HepG2 (cell line): ENCODE data around the gene BMPR2. TPM values are rescaled to one million over a fixed set of nuclear protein-coding genes. Genes with fewer than 3 reads are reported as not detected.

Experiments used
- ATAC-seq: fragments of 200-7000 bp; cut with Tn5 transposase; 3 replicates; pipeline ENCODE4 v1.9.1; 2020; ENCODE audit warnings: mild to moderate bottlenecking, moderate library complexity
- BruUV-seq: library from RNA; stranded (reverse); fragments of 400-500 nt; replicated peaks from 2 replicates; lab custom pipeline; 2021; lab: Mats Ljungman, UMichigan
- CTCF ChIA-PET: fragments of 300-600 bp; formaldehyde crosslinking; extraction: SDS; loops from one replicate; lab custom pipeline; 2021; ENCODE audit warnings: low total read pairs, inconsistent platforms, low intra/inter-chr PET ratio; lab: Yijun Ruan, JAX
- POLR2A ChIA-PET: fragments of 350-600 bp; sonication (Branson Sonifier 250); formaldehyde crosslinking; loops from one replicate; lab custom pipeline; 2020; ENCODE audit warnings: antibody characterized with exemption, inconsistent platforms; lab: Yijun Ruan, JAX
- DNase-seq: peaks from one replicate; pipeline ENCODE4 v3.0.0-alpha.2; 2015; ENCODE audit warnings: low spot score
- FAIRE-seq: peaks from 3 replicates; lab custom pipeline; 2011; peaks lifted over from hg19 to GRCh38; lab: Jason Lieb, UNC
- H2AFZ ChIP-seq: one replicate; pipeline ENCODE4 v1.6.1; 2011; ENCODE audit warnings: low read length, inconsistent platforms
- H3K27ac ChIP-seq: fragments of 300-600 bp; 3 replicates; pipeline ENCODE4 v1.8.0; 2011; ENCODE audit warnings: mixed run types, mild to moderate bottlenecking, mixed read lengths, low read length, inconsistent platforms; ENCODE audit not compliant: insufficient read depth; ENCODE audit errors: extremely low read length
- H3K27me3 ChIP-seq, 2 experiments: fragments of 200-600 bp in 1 of 2; 2 replicates in 1 of 2; 3 replicates in 1 of 2; pipeline versions ENCODE4 v1.6.0 to v1.8.0; 2011; ENCODE audit warnings: low read length in 2 of 2, mild to moderate bottlenecking in 2 of 2, moderate library complexity in 2 of 2, inconsistent platforms in 1 of 2; ENCODE audit not compliant: insufficient read depth in 2 of 2, control insufficient read depth in 1 of 2
- H3K36me3 ChIP-seq, 2 experiments: fragments of 200-600 bp in 1 of 2; replicated peaks in 1 of 2; 2 replicates in 1 of 2; 3 replicates in 1 of 2; pipeline versions ENCODE4 v1.5.1 to v1.8.0; 2011; ENCODE audit warnings: low read length in 2 of 2, inconsistent platforms in 1 of 2; ENCODE audit not compliant: insufficient read depth in 2 of 2, control insufficient read depth in 1 of 2
- H3K4me1 ChIP-seq: 2 replicates; pipeline ENCODE4 v1.5.1; 2012; ENCODE audit warnings: low read length, inconsistent platforms; ENCODE audit not compliant: insufficient read depth
- H3K4me2 ChIP-seq: 2 replicates; pipeline ENCODE4 v1.6.0; 2011; ENCODE audit warnings: low read depth, low read length, inconsistent platforms
- H3K4me3 ChIP-seq, 3 experiments: fragments of 200-600 bp in 1 of 3; sonication (generic), shearing (Covaris generic) in 1 of 3; replicated peaks in 1 of 3; 2 replicates each; pipeline ENCODE4 v1.5.1; 2011 to 2016; ENCODE audit warnings: low read length in 3 of 3, inconsistent platforms in 2 of 3, low read depth in 2 of 3, mild to moderate bottlenecking in 2 of 3, control low read depth in 1 of 3, mixed read lengths in 1 of 3; ENCODE audit not compliant: insufficient read depth in 1 of 3
- H3K79me2 ChIP-seq: one replicate; pipeline ENCODE4 v1.6.1; 2011; ENCODE audit warnings: low read length, inconsistent platforms; ENCODE audit not compliant: insufficient read depth
- H3K9ac ChIP-seq: 2 replicates; pipeline ENCODE4 v1.6.0; 2011; ENCODE audit warnings: mild to moderate bottlenecking, low read depth, low read length, inconsistent platforms; ENCODE audit not compliant: insufficient read depth
- H3K9me3 ChIP-seq: 2 replicates; pipeline ENCODE4 v1.5.1; 2012; ENCODE audit warnings: mild to moderate bottlenecking, low read length
- H4K20me1 ChIP-seq: 2 replicates; pipeline ENCODE4 v1.6.0; 2011; ENCODE audit warnings: inconsistent platforms, mild to moderate bottlenecking, low read length, moderate library complexity; ENCODE audit not compliant: insufficient read depth
- GLMP ChIP-seq: sonication (generic); formaldehyde crosslinking; IDR thresholded peaks from 2 replicates; pipeline ENCODE4 v1.9.0; 2021; ENCODE audit warnings: missing genetic modification reagents, mild to moderate bottlenecking, borderline replicate concordance
- KMT2A ChIP-seq: sonication (generic); formaldehyde crosslinking; IDR thresholded peaks from 2 replicates; pipeline ENCODE4 v1.4.0; 2020; ENCODE audit warnings: missing genetic modification reagents
- MAFG ChIP-seq: sonication (generic); formaldehyde crosslinking; IDR thresholded peaks from 2 replicates; pipeline ENCODE4 v1.5.1; 2020; ENCODE audit warnings: mild to moderate bottlenecking, missing genetic modification reagents
- NKX3-1 ChIP-seq: sonication (generic); formaldehyde crosslinking; IDR thresholded peaks from 2 replicates; pipeline ENCODE4 v1.5.0; 2020; ENCODE audit warnings: missing genetic modification reagents
- ZFP41 ChIP-seq: sonication (generic); formaldehyde crosslinking; IDR thresholded peaks from 2 replicates; pipeline ENCODE4 v1.4.0; 2020; ENCODE audit warnings: mild to moderate bottlenecking, missing genetic modification reagents, borderline replicate concordance
- ZNF547 ChIP-seq: sonication (generic); formaldehyde crosslinking; IDR thresholded peaks from 2 replicates; pipeline ENCODE4 v1.5.1; 2020; ENCODE audit warnings: mild to moderate bottlenecking, missing genetic modification reagents
- in situ Hi-C: cut with HindIII; loops from 2 replicates; pipeline ENCODE4 v1.10.0; 2017; ENCODE audit warnings: low pct_unique_long_range_greater_than_20kb; ENCODE audit not compliant: extremely low pct_ligation_motif_present
- intact Hi-C: fragments of 100-400 bp; cut with micrococcal nuclease; formaldehyde crosslinking; loops from one replicate; pipeline ENCODE4 v1.10.0; 2022; ENCODE audit not compliant: unreplicated experiment
- polyA plus RNA-seq, 8 experiments: library from polyadenylated mRNA; depleted of rRNA in 3 of 8; stranded (reverse) in 7 of 8; unstranded in 1 of 8; fragments of >200 nt; fragmentation: Illumina TruSeq in 4 of 8; extraction: Trizol in 4 of 8; gene quantifications; 2 replicates each; pipeline versions ENCODE4 v1.2.1 to v1.2.3, GENCODE V29; 2011 to 2016; ENCODE audit warnings: low read depth in 4 of 8, missing spikeins in 1 of 8, mixed read lengths in 1 of 8; ENCODE audit not compliant: insufficient read depth in 1 of 8
- total RNA-seq, 5 experiments: library from RNA; depleted of rRNA; stranded (reverse); fragments of >200 nt; fragmentation: Illumina TruSeq; extraction: Trizol; gene quantifications; 2 replicates each; pipeline ENCODE4 v1.2.3, GENCODE V29; 2016; ENCODE audit warnings: low read depth in 1 of 5
- TF ChIP-seq, protein P1 (sequence below): sonication (generic); formaldehyde crosslinking; conservative IDR thresholded peaks from 2 replicates; pipeline ENCODE4 v1.5.0; 2020; ENCODE audit warnings: missing genetic modification reagents

BMPR2 gene
- total and polyA plus RNA-seq, 2 of the 13 experiments (the other 11 are each of a cell fraction or from before 2014, with no cell fraction given): 5.5 to 10.3 TPM

GRCh38 chr2:202418511-202418910 lies 42.4 kb downstream of the BMPR2 start:
- H3K4me1 ChIP-seq: no peaks in the 10 kb centered on the region
- H2AFZ ChIP-seq: no peak overlapping the region
- POLR2A ChIA-PET: no interaction called here
- in situ Hi-C loops: no loop called here
- FAIRE-seq: no peak
- TF ChIP-seq NKX3-1 (CRISPR knock-in tag) (no peak), KMT2A (CRISPR knock-in tag) (no peak), ZNF547 (no peak), MAFG (no peak), ZFP41 (CRISPR knock-in tag) (no peak), GLMP (CRISPR knock-in tag) (no peak)
- TF ChIP-seq, protein P1, sequence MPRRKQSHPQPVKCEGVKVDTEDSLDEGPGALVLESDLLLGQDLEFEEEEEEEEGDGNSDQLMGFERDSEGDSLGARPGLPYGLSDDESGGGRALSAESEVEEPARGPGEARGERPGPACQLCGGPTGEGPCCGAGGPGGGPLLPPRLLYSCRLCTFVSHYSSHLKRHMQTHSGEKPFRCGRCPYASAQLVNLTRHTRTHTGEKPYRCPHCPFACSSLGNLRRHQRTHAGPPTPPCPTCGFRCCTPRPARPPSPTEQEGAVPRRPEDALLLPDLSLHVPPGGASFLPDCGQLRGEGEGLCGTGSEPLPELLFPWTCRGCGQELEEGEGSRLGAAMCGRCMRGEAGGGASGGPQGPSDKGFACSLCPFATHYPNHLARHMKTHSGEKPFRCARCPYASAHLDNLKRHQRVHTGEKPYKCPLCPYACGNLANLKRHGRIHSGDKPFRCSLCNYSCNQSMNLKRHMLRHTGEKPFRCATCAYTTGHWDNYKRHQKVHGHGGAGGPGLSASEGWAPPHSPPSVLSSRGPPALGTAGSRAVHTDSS (CRISPR knock-in tag): no peak
- H3K4me3 ChIP-seq: no peak overlapping the region
- no peaks in the 10 kb centered on the region for H3K27me3 ChIP-seq
- no peak overlapping the region for H3K4me2 ChIP-seq
- no peaks in the 10 kb centered on the region for H4K20me1 ChIP-seq
- H3K9me3 ChIP-seq: no peaks in the 10 kb centered on the region
- intact Hi-C loops: no loop called here
- DNase-seq: no peak
- H3K79me2 ChIP-seq: no peaks in the 10 kb centered on the region
- no peak for ATAC-seq
- H3K27ac ChIP-seq: no peak overlapping the region
- no peaks in the 10 kb centered on the region for H3K36me3 ChIP-seq
- no TSS peak for BruUV-seq
- CTCF ChIA-PET: no interaction called here
- no peak overlapping the region for H3K9ac ChIP-seq
